HG03025 (cell line): Measurements from ENCODE around the gene CASZ1.

ENCODE experiments used
- ATAC-seq: cut with Tn5 transposase; IDR thresholded peaks from one replicate; pipeline ENCODE4 v1.9.1; 2021; ENCODE audit warnings: mild to moderate bottlenecking, moderate library complexity; ENCODE audit not compliant: unreplicated experiment, low FRiP score

CASZ1 gene

DNA sequence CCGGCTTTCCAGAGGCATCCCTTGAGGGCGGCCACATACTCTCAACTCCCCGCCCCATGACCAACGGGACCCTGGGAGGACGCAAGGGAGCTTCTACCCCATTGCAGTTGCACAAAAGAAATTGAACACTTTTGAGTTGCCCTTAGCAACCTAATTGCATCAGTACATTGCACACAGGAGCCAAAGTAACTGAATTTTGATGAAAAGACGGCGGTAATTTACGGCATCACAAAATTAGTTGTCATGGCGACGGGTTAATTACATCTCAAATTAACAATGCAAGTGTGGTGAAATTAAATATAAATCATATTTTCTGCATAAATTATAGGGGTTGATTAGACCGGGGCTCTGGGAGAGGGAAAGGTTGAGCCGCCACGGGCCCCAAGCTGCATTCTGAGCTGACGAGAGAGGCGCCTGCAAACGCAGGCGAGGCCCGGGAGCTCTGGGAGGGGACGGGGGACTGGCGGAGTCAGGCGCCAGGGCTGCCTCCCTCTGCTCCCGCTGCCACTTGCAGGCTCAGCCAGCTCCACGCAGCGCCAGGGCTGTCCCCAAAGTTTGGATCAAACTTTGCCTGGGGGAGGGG lies 61.4 kb downstream of the CASZ1 start:
- no peak for ATAC-seq

GRCh38 chr1:10734375-10734774 lies 62.1 kb downstream of the CASZ1 start:
- no peak for ATAC-seq

- no peak for ATAC-seq
Measured at GRCh38 chr1:10733474-10734366, 62.7 kb downstream of the CASZ1 start.

GRCh38 chr1:10730985-10731384 lies 65.5 kb downstream of the CASZ1 start:
- ATAC-seq = no peak

GRCh38 chr1:10728595-10729410 lies 67.6 kb downstream of the CASZ1 start:
- no peak for ATAC-seq

- no peak for ATAC-seq
Measured at GRCh38 chr1:10727751-10728232, 68.7 kb downstream of the CASZ1 start.

DNA sequence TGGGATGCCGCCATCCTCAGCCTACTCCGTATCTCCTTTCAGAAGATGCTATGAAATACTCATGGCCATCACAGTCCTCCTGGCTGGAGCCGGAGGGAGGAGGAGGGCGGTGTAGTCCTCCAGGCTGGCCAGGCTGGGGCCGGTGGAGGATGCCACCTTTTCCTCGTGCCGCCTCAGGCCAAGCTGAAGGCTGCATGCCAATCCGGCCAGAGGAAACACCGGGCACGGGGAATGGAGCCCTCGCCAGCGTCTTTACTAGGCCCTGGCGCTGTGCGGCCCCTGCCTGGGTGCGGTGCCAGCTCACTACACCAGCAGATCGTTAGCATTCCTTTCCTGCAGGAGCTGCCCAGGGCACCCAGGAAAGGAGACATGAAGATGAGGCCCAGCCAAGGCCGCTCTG lies 70.1 kb downstream of the CASZ1 start:
- ATAC-seq = no peak

DNA sequence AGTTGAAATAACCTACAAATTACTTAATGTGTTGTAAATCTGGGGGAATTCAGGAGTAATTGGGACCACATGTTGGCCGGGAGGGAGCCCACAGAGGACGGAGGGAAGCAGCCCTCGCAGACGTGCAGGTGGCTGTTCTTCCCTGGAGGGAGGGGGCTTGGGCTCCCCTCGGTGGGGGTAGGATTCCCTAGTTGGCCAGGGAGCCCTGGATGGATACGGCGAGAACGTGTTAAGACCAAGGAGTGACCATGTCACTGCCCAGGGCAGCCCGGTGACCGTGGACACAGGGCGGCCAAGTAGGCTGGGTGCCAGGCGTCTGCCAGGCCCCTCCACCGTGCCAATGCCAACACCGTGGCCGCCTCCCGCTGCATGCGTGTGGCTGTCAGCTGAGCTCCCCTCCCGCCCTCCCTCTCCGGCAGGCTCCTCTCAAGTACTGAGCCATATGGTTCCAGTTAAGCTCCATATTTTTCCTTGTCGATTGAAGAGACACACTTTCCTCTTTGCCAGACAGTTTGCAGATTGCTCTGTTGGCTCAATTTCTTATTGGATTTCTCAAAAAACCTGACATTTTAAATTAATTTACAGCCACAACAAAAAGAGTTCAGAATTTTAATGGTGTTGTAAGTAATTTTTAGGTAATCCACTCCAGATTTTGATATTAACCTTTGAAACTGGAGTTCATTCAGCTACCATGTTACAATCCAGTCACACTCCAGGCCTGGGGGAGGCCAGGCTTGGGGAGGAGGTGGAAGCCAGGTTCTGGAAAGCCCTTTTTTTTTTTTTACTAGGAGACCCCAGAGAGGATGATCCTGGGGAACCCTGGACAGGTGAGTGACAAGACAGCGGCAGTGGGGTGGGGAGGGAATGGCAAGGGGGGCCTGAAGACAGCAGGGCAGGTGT lies 71.2 kb downstream of the CASZ1 start:
- ATAC-seq = no peak

- ATAC-seq = no peak
Measured at GRCh38 chr1:10724511-10724910, 71.9 kb downstream of the CASZ1 start.

DNA sequence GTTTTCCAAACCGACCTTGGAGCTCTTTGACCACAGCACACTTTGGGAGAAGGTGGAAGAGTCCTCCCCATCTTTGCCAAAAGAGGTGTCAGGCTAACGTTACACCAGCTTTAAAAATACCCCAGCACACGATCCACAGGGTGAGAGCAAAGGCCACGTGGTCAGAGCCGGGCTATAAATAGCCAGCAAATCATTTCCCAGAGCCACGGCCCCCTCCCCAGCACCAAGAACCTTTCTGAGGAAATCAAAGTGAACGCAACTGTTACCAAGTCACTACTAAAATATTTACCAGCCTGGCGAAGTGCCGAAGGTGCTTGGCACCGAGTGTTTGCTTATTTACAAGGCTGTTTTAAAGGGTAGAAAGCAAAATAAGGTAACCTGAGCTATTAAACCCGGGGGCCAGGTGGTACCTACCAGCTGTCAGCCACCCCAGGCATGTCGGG lies 72.4 kb downstream of the CASZ1 start:
- no peak for ATAC-seq

DNA sequence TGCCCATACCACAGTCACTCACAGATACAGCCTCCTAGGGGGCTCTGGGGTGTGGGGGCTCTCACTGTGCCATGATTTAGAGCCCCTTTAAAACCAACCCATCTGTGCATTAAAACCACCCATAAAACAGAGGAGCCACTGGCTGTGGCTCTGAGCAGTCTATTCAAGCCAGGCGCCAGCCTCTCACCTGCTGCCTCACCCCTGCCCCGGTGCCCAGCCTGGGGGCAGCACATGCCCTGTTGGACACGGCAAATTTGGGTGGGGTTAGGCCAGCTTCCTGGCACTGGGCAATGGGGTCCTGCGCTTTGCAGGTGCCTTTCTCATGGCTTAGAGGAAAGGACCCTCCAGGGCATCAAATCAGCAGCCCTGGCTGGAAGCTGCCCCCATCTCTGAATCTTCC lies 73.1 kb downstream of the CASZ1 start:
- ATAC-seq = no peak

DNA sequence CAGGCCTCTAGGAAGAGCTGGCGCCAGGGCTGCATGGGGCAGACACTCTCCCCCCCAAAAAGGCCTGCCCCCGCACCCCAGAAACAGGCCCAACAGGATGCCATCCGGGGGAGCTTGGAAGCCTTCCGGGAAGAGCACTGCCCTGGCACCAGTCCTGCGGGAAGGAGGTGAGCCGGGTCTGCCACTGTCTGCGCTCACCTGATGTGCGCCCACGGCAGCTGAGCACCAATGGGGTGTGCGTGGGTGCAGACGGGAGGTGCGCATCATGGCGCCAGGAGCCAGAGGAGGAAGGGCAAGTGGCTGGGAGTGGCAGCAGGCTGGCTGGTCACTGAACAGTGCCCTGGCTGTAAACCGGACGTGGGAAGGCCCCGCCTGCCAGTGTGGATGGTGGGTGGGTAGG lies 73.6 kb downstream of the CASZ1 start:
- ATAC-seq = no peak

- no peak for ATAC-seq
Measured at GRCh38 chr1:10721381-10722321, 74.8 kb downstream of the CASZ1 start.

DNA sequence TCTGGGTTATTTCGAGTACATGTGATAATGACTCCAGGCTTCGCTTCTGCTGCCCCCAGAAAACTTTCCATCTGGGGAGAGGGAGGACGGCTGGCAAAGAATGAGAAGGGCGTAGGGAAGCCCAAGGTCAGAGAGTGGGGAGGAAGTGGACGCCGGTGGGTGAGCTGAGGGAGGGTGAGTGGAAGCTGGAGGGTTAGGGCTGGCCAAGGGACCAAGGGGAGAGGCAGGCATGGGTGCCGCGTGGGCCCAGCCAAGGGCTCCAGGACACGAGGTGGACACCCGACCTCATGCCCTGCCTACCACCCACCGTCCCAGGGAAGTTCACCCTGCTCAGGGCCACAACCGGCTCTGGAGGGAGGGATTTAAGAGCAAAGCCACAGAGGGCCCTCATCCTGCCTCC lies 75.8 kb downstream of the CASZ1 start:
- ATAC-seq = no peak

DNA sequence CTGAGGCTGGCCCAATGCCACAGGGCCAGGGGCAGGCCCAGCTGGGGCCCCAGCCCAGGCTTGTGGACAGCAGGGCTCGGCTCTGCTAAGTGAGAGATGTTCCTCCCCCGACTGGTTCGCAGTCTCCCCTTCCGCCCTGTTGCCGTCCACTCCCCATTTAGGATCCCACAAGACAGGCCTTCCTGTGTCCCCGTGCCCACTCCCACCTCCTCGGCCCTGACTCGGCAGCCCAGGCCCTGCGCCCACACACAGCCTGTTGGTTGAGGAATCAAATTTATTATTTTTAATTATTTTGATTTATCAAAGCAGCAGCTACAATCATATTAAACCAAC lies 78.4 kb downstream of the CASZ1 start:
- no peak for ATAC-seq

- ATAC-seq = no peak
Measured at GRCh38 chr1:10717296-10718082, 79.0 kb downstream of the CASZ1 start.

DNA sequence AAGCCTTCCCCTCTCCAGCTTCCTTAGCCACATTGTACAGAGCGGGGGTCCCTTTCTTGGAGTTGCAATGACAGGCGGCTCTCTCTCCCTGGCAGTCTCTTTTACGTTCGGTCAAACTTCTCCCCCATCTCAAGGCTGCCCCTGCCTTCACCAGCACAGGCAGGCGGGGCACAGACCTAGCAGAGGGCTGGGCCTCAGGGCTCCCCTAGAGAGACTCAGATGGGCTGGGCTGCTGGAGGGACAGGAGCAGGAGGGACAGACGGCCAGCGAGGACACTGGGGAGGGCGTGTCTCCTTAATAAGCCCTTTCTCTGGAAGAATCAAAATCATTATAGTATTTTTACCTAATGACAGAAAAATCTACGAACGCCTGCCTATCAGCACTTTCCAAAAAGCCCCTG lies 79.6 kb downstream of the CASZ1 start:
- ATAC-seq = no peak

- ATAC-seq = no peak
Measured at GRCh38 chr1:10714337-10715114, 81.9 kb downstream of the CASZ1 start.
